ENCODE measurements around the gene FBP1.
A peak's percentile ranks its signal among the peaks of the same experiment; 100 is the strongest.

FBP1 gene

DNA sequence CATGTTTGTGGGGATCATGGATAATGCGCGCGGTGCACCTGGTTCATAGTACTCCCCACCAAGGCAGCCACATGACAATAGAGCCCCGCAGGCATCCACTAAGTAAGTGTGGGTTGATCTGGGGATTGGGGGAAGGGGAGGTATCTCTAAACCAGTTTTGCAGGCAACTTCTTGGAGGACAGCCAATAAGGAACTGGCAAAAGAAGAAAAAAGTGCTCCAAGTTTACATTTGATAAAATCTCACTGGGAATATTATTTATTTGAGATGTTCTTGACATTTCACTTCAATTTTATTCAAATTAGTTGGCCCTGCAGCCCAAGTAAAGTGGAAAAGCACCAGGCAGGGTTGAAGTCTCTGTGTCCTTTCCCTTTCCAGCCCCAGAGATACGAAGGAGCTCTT is 8.5 kb downstream of the FBP1 start:
- Histone ChIP-seq H3K27me3 (ENCODE audit: insufficient read depth, insufficient read length) (peaks cover 9% of the 10 kb centered on the region), H3K4me3 (ENCODE audit: insufficient read length, low read depth) (no peak overlapping the region), H3K4me1 (ENCODE audit: insufficient read depth, insufficient read length) (peaks cover 6% of the 10 kb centered on the region), H3K9me3 (ENCODE audit: insufficient read depth, low read length) (no peaks in the 10 kb centered on the region), H3K9ac (ENCODE audit: insufficient read length, low read depth) (no peak overlapping the region), H3K36me3 (ENCODE audit: insufficient read depth, insufficient read length, low read length) (no peaks in the 10 kb centered on the region)
- no peak for TF ChIP-seq YY1 (IDR thresholded peaks at IDR 0.05; ENCODE audit: insufficient read depth, insufficient read length)
- no peak for TF ChIP-seq ZNF274 (IDR thresholded peaks at IDR 0.05; ENCODE audit: low read depth, low read length)
- no peak for TF ChIP-seq SUZ12 (IDR thresholded peaks at IDR 0.05; ENCODE audit: extremely low read depth, insufficient read depth, insufficient read length)
- DNase-seq (ENCODE audit: low read depth, low spot score), result no peak

DNA sequence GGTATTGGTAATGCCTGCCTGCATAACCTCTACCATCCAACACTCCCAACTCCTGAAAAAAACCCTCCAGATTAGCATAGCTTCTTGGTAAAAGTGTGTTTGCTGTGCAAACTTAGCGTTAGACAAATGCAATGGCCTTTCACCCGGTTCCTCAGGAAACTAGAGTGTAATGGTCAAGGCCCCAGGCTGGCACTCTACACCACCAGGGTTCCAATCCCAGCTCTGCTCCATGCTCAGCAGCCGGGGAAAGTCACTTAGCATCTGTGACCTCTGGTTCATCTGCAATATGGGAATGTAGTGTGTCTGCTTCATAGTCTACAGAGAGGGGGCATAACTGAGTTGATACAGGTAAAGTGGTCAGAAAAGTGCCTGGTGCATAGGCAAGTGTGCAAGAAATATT is 9.0 kb downstream of the FBP1 start:
- H3K9me3 ChIP-seq (ENCODE audit: insufficient read depth, low read length), result no peaks in the 10 kb centered on the region
- peaks cover 6% of the 10 kb centered on the region for H3K4me1 ChIP-seq (ENCODE audit: insufficient read depth, insufficient read length)
- no peak for DNase-seq (ENCODE audit: low read depth, low spot score)
- TF ChIP-seq YY1 (IDR thresholded peaks at IDR 0.05; ENCODE audit: insufficient read depth, insufficient read length) (no peak), SUZ12 (IDR thresholded peaks at IDR 0.05; ENCODE audit: extremely low read depth, insufficient read depth, insufficient read length) (no peak), ZNF274 (IDR thresholded peaks at IDR 0.05; ENCODE audit: low read depth, low read length) (no peak)
- no peak overlapping the region for H3K9ac ChIP-seq (ENCODE audit: insufficient read length, low read depth)
- H3K27me3 ChIP-seq (ENCODE audit: insufficient read depth, insufficient read length), result peaks cover 4% of the 10 kb centered on the region
- no peaks in the 10 kb centered on the region for H3K36me3 ChIP-seq (ENCODE audit: insufficient read depth, insufficient read length, low read length)
- no peak overlapping the region for H3K4me3 ChIP-seq (ENCODE audit: insufficient read length, low read depth)

DNA sequence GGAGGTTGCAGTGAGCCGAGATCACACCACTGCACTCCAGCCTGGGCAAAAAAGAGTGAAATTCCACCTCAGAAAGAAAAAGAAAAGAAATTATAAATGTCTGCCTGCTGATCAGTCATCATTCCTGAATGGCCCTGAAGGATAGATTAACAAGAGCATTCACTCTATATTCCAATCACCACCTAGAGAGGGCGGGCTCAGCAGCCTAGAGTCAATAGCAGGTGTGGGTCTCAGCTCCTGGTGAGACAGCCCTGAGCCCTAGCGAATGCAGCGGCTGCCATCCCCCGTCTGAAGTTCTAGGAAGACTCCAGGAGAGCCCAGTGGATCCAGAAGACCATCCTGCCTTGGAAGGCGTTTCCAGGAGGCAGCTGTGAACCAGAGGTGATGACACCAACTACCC is 12.0 kb downstream of the FBP1 start:
- peaks cover 6% of the 10 kb centered on the region for H3K4me1 ChIP-seq (ENCODE audit: insufficient read depth, insufficient read length)
- H3K9ac ChIP-seq (ENCODE audit: insufficient read length, low read depth), result no peak overlapping the region
- H3K36me3 ChIP-seq (ENCODE audit: insufficient read depth, insufficient read length, low read length), result no peaks in the 10 kb centered on the region
- TF ChIP-seq YY1 (IDR thresholded peaks at IDR 0.05; ENCODE audit: insufficient read depth, insufficient read length), result no peak
- no peak for DNase-seq (ENCODE audit: low read depth, low spot score)
- no peaks in the 10 kb centered on the region for H3K9me3 ChIP-seq (ENCODE audit: insufficient read depth, low read length)
- H3K4me3 ChIP-seq (ENCODE audit: insufficient read length, low read depth), result no peak overlapping the region
- H3K27me3 ChIP-seq (ENCODE audit: insufficient read depth, insufficient read length), result no peaks in the 10 kb centered on the region

DNA sequence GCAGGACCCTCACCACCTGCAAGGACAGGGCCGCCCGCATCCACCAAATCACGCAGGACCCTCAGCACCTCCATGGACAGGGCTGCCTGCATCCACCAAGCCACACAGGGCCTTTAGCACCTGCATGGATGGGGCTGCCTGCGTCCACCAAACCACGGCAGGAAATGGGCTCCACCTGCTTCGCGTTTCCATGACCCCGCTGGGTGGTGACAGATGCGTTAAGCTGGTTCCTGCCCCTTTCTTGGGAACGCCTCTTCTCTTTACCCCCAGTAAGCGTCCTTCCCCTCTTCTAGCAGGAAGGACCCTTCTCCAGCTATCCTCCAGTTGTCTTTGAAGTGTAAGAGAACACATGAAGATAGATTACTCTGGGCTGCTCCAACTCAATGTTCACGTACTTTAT is 13.5 kb downstream of the FBP1 start:
- H3K9ac ChIP-seq (ENCODE audit: insufficient read length, low read depth), result no peak overlapping the region
- H3K9me3 ChIP-seq (ENCODE audit: insufficient read depth, low read length), result no peaks in the 10 kb centered on the region
- DNase-seq (ENCODE audit: low read depth, low spot score), result no peak
- no peak overlapping the region for H3K4me3 ChIP-seq (ENCODE audit: insufficient read length, low read depth)
- TF ChIP-seq SUZ12 (IDR thresholded peaks at IDR 0.05; ENCODE audit: extremely low read depth, insufficient read depth, insufficient read length) (no peak), ZNF274 (IDR thresholded peaks at IDR 0.05; ENCODE audit: low read depth, low read length) (no peak), YY1 (IDR thresholded peaks at IDR 0.05; ENCODE audit: insufficient read depth, insufficient read length) (no peak)
- no peaks in the 10 kb centered on the region for H3K36me3 ChIP-seq (ENCODE audit: insufficient read depth, insufficient read length, low read length)
- H3K4me1 ChIP-seq (ENCODE audit: insufficient read depth, insufficient read length), result peaks cover 3% of the 10 kb centered on the region
- H3K27me3 ChIP-seq (ENCODE audit: insufficient read depth, insufficient read length), result no peaks in the 10 kb centered on the region

DNA sequence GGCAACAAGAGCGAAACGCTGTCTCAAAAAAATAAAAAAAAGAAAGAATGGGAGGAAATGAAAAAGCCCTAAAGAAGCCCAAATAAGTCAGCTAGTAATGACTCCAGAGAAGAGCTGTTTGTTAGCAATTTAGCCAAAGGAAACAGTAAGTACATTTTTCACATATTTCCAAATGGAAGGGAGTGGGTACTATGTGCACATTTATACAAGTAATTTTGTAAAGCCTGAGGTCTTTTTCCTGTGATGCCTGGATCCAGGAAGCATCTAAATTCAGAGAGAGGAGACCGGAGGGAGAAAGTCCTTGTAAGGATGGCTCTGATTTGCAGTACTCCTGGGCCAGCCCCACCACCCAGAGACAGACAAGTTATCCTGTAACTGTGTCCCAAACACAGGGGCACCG is 14.7 kb downstream of the FBP1 start:
- no peak overlapping the region for H3K9ac ChIP-seq (ENCODE audit: insufficient read length, low read depth)
- peaks cover 2% of the 10 kb centered on the region for H3K4me1 ChIP-seq (ENCODE audit: insufficient read depth, insufficient read length)
- no peaks in the 10 kb centered on the region for H3K36me3 ChIP-seq (ENCODE audit: insufficient read depth, insufficient read length, low read length)
- H3K9me3 ChIP-seq (ENCODE audit: insufficient read depth, low read length), result no peaks in the 10 kb centered on the region
- DNase-seq (ENCODE audit: low read depth, low spot score), result no peak
- TF ChIP-seq YY1 (IDR thresholded peaks at IDR 0.05; ENCODE audit: insufficient read depth, insufficient read length) (no peak), SUZ12 (IDR thresholded peaks at IDR 0.05; ENCODE audit: extremely low read depth, insufficient read depth, insufficient read length) (no peak), ZNF274 (IDR thresholded peaks at IDR 0.05; ENCODE audit: low read depth, low read length) (no peak)
- no peak overlapping the region for H3K4me3 ChIP-seq (ENCODE audit: insufficient read length, low read depth)
- no peaks in the 10 kb centered on the region for H3K27me3 ChIP-seq (ENCODE audit: insufficient read depth, insufficient read length)

DNA sequence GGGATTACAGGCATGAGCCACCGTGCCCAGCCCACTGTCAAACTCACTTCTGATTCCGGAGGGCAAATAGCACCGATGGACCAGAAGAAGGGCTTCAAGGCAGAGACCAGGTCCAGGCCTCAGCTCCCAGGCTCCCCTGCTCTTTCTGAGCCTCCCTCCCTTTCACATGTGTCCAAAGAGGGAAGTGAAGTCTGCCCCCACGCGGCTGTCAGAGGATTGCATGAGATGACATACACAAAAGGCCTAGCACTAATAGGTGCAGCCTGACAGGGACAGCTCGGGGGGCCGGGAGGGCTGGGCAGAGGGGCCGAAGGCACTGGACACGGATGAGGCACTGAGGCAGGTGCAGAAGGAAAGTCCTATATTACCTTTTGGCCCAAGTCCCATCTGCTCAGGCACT is 16.1 kb downstream of the FBP1 start:
- peak; percentile 18 for DNase-seq (ENCODE audit: low read depth, low spot score)
- TF ChIP-seq YY1 (IDR thresholded peaks at IDR 0.05; ENCODE audit: insufficient read depth, insufficient read length), result no peak
- TF ChIP-seq SUZ12 (IDR thresholded peaks at IDR 0.05; ENCODE audit: extremely low read depth, insufficient read depth, insufficient read length), result no peak
- TF ChIP-seq ZNF274 (IDR thresholded peaks at IDR 0.05; ENCODE audit: low read depth, low read length), result no peak

DNA sequence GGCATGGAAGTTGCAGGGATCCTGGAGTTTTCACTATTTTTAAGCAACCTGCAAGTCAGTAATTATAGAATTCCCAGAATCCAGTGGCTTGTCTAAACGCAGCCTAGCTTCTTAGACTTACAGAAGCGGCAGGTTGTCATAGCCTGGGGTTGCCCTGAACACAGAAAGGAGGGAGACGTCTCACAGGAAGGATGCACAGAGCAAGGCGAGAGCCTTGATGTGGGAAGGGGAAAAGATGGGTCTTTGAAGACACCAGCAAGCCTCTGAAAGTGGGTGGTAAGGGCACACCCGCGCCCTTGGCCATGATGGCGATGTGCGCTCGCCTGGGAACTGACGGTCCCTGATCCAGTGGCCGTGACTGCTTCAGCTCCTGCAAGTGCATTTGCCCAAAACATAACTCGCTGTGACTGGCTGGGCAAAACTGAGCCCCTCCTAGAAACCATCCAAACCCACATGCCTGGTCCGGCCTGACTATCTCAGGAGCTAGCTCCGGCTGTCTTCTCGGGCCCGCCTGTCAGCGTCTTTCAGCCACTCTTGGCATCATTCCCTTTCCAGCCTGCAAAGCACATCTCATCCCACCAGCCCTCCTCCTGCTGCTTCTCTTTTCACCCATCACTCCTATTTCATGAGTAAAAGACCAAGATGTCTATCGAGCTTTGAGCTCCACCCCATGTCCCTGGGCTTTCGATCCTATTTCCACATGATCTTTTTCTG is 17.1 kb downstream of the FBP1 start:
- H3K4me3 ChIP-seq (ENCODE audit: insufficient read length, low read depth), result no peak overlapping the region
- no peaks in the 10 kb centered on the region for H3K27me3 ChIP-seq (ENCODE audit: insufficient read depth, insufficient read length)
- TF ChIP-seq SUZ12 (IDR thresholded peaks at IDR 0.05; ENCODE audit: extremely low read depth, insufficient read depth, insufficient read length), result no peak
- TF ChIP-seq YY1 (IDR thresholded peaks at IDR 0.05; ENCODE audit: insufficient read depth, insufficient read length), result no peak
- no peak for TF ChIP-seq ZNF274 (IDR thresholded peaks at IDR 0.05; ENCODE audit: low read depth, low read length)
- DNase-seq (ENCODE audit: low read depth, low spot score), result no peak
- H3K4me1 ChIP-seq (ENCODE audit: insufficient read depth, insufficient read length), result no peaks in the 10 kb centered on the region
- H3K9ac ChIP-seq (ENCODE audit: insufficient read length, low read depth), result no peak overlapping the region
- H3K9me3 ChIP-seq (ENCODE audit: insufficient read depth, low read length), result no peaks in the 10 kb centered on the region
- no peaks in the 10 kb centered on the region for H3K36me3 ChIP-seq (ENCODE audit: insufficient read depth, insufficient read length, low read length)

More for the DNA sequence above, 16.1 kb downstream of the FBP1 start:
- H3K36me3 ChIP-seq (ENCODE audit: insufficient read depth, insufficient read length, low read length), result no peaks in the 10 kb centered on the region
- no peak overlapping the region for H3K4me3 ChIP-seq (ENCODE audit: insufficient read length, low read depth)
- H3K27me3 ChIP-seq (ENCODE audit: insufficient read depth, insufficient read length), result no peaks in the 10 kb centered on the region
- no peaks in the 10 kb centered on the region for H3K9me3 ChIP-seq (ENCODE audit: insufficient read depth, low read length)
- no peak overlapping the region for H3K9ac ChIP-seq (ENCODE audit: insufficient read length, low read depth)
- H3K4me1 ChIP-seq (ENCODE audit: insufficient read depth, insufficient read length), result no peaks in the 10 kb centered on the region

Measured in NT2/D1 (cell line).